ENCODE measurements around the gene IL1RL2. TPM values are rescaled to one million over a fixed set of nuclear protein-coding genes. Genes with fewer than 3 reads are reported as not detected.

Gene IL1RL2
- total and polyA plus RNA-seq, 2 donors from 2014 or later = 1.4 to 1.8 TPM

DNA sequence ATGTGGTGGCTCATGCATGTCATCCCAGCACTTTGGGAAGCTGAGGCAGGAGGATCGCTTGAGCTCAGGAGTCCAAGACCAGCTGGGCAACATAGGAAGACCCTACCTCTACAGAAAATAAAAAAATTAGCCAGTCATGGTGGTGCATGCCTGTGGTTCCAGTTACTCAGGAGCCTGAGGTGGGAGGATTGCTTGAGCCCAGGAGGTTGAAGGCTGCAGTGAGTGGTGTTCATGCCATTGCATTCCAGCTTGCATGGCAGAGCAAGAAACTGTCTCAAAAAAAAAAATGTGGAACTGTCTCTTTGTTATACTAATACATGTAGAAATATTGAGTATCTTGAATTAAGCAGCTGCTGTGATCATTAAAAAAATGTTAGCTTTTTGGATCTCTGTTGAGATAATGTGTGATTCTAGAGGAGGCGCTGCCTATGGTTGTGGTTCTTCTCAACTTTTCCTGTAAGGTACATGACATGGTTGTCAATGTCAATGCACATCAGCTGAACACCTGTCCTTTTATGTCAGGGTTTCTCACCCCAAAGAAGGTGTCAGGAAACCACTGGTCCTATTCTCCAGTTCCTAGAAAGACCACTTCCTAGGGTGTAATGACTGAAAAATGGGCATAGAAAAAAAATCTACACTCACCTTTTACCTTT lies 89.9 kb downstream of the IL1RL2 start:
- Histone ChIP-seq H3K27me3 (ENCODE audit: control insufficient read depth, insufficient read depth, low read length) (no peaks in the 10 kb centered on the region), H3K36me3 (ENCODE audit: control insufficient read depth in 2 of 3, insufficient read depth in 3 of 3, low read length in 3 of 3) (no peaks in the 10 kb centered on the region), H3K9me3 (ENCODE audit: control insufficient read depth in 2 of 3, insufficient read depth in 1 of 3, low read length in 3 of 3) (no peaks in the 10 kb centered on the region), H3K27ac (ENCODE audit: low read depth in 2 of 2, low read length in 2 of 2) (no peak overlapping the region), H3K4me3 (ENCODE audit: low read length in 3 of 3) (no peak overlapping the region), H3K9ac (ENCODE audit: low read length in 3 of 3) (no peak overlapping the region), H3K4me1 (ENCODE audit: control insufficient read depth in 2 of 3, insufficient read depth in 2 of 3, low read depth in 1 of 3, low read length in 3 of 3) (no peaks in the 10 kb centered on the region)
- TF ChIP-seq, protein P1, sequence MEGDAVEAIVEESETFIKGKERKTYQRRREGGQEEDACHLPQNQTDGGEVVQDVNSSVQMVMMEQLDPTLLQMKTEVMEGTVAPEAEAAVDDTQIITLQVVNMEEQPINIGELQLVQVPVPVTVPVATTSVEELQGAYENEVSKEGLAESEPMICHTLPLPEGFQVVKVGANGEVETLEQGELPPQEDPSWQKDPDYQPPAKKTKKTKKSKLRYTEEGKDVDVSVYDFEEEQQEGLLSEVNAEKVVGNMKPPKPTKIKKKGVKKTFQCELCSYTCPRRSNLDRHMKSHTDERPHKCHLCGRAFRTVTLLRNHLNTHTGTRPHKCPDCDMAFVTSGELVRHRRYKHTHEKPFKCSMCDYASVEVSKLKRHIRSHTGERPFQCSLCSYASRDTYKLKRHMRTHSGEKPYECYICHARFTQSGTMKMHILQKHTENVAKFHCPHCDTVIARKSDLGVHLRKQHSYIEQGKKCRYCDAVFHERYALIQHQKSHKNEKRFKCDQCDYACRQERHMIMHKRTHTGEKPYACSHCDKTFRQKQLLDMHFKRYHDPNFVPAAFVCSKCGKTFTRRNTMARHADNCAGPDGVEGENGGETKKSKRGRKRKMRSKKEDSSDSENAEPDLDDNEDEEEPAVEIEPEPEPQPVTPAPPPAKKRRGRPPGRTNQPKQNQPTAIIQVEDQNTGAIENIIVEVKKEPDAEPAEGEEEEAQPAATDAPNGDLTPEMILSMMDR (IDR thresholded peaks at IDR 0.05; ENCODE audit: borderline replicate concordance, extremely low read depth, insufficient read depth) = no peak
- no peak for FAIRE-seq
- DNase-seq = no peak
- intact Hi-C loops (cut with DNase I) = no loop called here

DNA sequence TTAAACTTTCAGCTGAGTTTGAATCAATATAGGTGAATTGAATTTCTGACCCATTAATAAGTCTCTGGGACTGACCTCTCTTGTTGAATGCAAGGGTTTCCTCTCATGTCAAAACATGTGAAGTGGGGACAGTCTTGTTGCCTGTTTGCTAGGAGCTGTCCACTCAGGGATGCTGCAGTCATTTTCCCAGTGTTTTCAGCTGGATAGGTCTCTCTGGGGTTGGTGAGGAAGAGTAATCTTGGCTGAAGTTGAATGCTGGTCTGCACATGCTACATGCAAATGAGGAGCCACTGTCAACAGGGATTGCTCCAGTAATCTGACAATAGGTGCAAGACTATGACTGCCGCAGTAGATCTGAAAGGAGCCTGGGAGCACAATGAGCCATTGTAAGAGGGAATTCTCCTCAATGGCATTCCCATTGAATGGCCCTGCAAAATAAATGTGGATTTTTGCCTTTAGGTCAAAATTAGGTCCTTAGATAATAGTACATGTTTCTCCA lies 90.4 kb downstream of the IL1RL2 start:
- H3K9ac ChIP-seq (ENCODE audit: low read length in 3 of 3) = no peak overlapping the region
- DNase-seq = no peak

DNA sequence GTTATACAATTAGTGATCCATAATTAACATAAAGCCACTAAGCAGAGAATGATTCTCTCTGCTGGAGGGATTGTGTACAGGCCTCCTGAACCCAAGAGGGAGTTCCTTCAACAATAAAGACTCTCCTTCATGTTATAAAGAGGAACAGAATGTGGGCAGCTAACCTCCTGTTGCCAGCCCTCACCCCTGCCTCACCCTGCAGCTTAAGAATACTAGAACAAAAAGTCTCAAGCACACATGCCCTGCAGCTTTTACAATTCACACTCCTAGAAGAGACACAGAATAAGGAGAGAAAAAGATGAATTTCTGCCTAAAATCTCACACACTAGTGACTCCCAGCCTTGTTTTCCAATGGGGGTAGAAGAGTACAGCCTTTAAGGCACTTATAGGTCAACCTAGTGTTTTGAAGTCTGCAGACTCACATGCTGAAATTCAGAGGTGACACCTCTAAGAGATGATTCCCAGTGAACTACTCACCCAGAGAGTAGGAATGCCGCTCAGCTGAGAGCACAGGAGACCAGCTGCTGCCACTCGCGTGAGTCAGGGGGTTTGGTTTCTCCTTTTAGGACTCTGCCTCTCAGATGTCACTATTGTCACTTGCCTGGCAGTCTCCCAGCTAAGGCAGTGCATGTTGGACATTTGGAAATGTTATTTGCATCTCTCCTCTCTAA lies 92.0 kb downstream of the IL1RL2 start:
- no peak for FAIRE-seq
- DNase-seq = peak in 2 of 5 donors; percentile 34 to 65
- TF ChIP-seq, protein P1 (IDR thresholded peaks at IDR 0.05; ENCODE audit: borderline replicate concordance, extremely low read depth, insufficient read depth) = no peak
- no peak overlapping the region for H3K27ac ChIP-seq (ENCODE audit: low read depth in 2 of 2, low read length in 2 of 2)
- H3K27me3 ChIP-seq (ENCODE audit: control insufficient read depth, insufficient read depth, low read length) = no peaks in the 10 kb centered on the region
- H3K9me3 ChIP-seq (ENCODE audit: control insufficient read depth in 2 of 3, insufficient read depth in 1 of 3, low read length in 3 of 3) = no peaks in the 10 kb centered on the region
- H3K4me1 ChIP-seq (ENCODE audit: control insufficient read depth in 2 of 3, insufficient read depth in 2 of 3, low read depth in 1 of 3, low read length in 3 of 3) = no peaks in the 10 kb centered on the region
- no peak overlapping the region for H3K4me3 ChIP-seq (ENCODE audit: low read length in 3 of 3)
- H3K36me3 ChIP-seq (ENCODE audit: control insufficient read depth in 2 of 3, insufficient read depth in 3 of 3, low read length in 3 of 3) = no peaks in the 10 kb centered on the region
- intact Hi-C loops (cut with DNase I) = no loop called here
- no peak overlapping the region for H3K9ac ChIP-seq (ENCODE audit: low read length in 3 of 3)

More for the DNA sequence above, 90.4 kb downstream of the IL1RL2 start:
- Histone ChIP-seq H3K4me3 (ENCODE audit: low read length in 3 of 3) (no peak overlapping the region), H3K36me3 (ENCODE audit: control insufficient read depth in 2 of 3, insufficient read depth in 3 of 3, low read length in 3 of 3) (no peaks in the 10 kb centered on the region), H3K4me1 (ENCODE audit: control insufficient read depth in 2 of 3, insufficient read depth in 2 of 3, low read depth in 1 of 3, low read length in 3 of 3) (no peaks in the 10 kb centered on the region), H3K9me3 (ENCODE audit: control insufficient read depth in 2 of 3, insufficient read depth in 1 of 3, low read length in 3 of 3) (no peaks in the 10 kb centered on the region), H3K27me3 (ENCODE audit: control insufficient read depth, insufficient read depth, low read length) (no peaks in the 10 kb centered on the region), H3K27ac (ENCODE audit: low read depth in 2 of 2, low read length in 2 of 2) (no peak overlapping the region)
- TF ChIP-seq, protein P1 (IDR thresholded peaks at IDR 0.05; ENCODE audit: borderline replicate concordance, extremely low read depth, insufficient read depth) = no peak
- intact Hi-C loops (cut with DNase I) = no loop called here
- no peak for FAIRE-seq

Measured in kidney (tissue), 14 donors.